Heart right ventricle (tissue), 16 donors: ENCODE results near the gene MRPS6. TPM values are rescaled to one million over a fixed set of nuclear protein-coding genes. Genes with fewer than 3 reads are reported as not detected.

Experiments used
- ATAC-seq, 8 donors: fragments of 200-7000 bp; cut with Tn5 transposase; one replicate each; pipeline ENCODE4 v1.9.1; 2020; ENCODE audit warnings: mild to moderate bottlenecking in 8 of 8, moderate library complexity in 8 of 8, moderate number of reproducible peaks in 1 of 8
- DNase-seq, 2 donors: peaks; one replicate each; pipeline ENCODE4 v3.0.0-alpha.2; 2020
- H3K27ac ChIP-seq, 10 donors: fragments of 200-600 bp; sonication (generic) in 2 of 10; one replicate each; pipeline versions ENCODE4 v1.5.0 to v1.8.0; 2020 to 2022; ENCODE audit warnings: mild to moderate bottlenecking in 3 of 10
- H3K27me3 ChIP-seq, 7 donors: fragments of 200-600 bp; one replicate each; pipeline ENCODE4 v1.8.0; 2021 to 2022; ENCODE audit warnings: mild to moderate bottlenecking in 2 of 7
- H3K36me3 ChIP-seq, 9 donors: fragments of 200-600 bp; sonication (generic) in 1 of 9; one replicate each; pipeline versions ENCODE4 v1.5.0 to v1.8.0; 2020 to 2022; ENCODE audit warnings: mild to moderate bottlenecking in 2 of 9
- H3K4me1 ChIP-seq, 9 donors: fragments of 200-600 bp; sonication (generic) in 1 of 9; one replicate each; pipeline versions ENCODE4 v1.5.0 to v1.8.0; 2020 to 2022; ENCODE audit warnings: mild to moderate bottlenecking in 4 of 9
- H3K4me3 ChIP-seq, 10 donors: fragments of 200-600 bp; sonication (generic) in 2 of 10; one replicate each; pipeline versions ENCODE4 v1.5.0 to v1.8.0; 2020 to 2022; ENCODE audit warnings: mild to moderate bottlenecking in 7 of 10, moderate library complexity in 2 of 10
- H3K9me3 ChIP-seq, 11 donors: fragments of 200-600 bp in 10 of 11; sonication (generic) in 2 of 11; one replicate each; pipeline versions ENCODE4 v1.5.0 to v1.8.0; 2013 to 2022; ENCODE audit warnings: mild to moderate bottlenecking in 2 of 11, control low read depth in 1 of 11, moderate library complexity in 1 of 11
- CTCF ChIP-seq, 9 donors: fragments of 200-600 bp; sonication (generic) in 2 of 9; IDR thresholded peaks; one replicate each; pipeline versions ENCODE4 v1.5.0 to v1.8.0; 2021 to 2022; ENCODE audit warnings: antibody characterized with exemption in 9 of 9, mild to moderate bottlenecking in 5 of 9, moderate library complexity in 1 of 9
- whole genome bisulfite sequencing, 2 donors: extraction: QIAGEN DNeasy Blood & Tissue Kit; methylation state at CpG; one replicate each; pipeline ENCODE4 v1.1.7; 2013; ENCODE audit warnings: inconsistent platforms in 1 of 2; 5-methylcytosine and 5-hydroxymethylcytosine counted together
- intact Hi-C, 10 donors: fragments of 100-400 bp; cut with DNase I; formaldehyde crosslinking; loops; one replicate each; pipeline versions ENCODE4 v1.11.1 to v1.14.2; 2022
- polyA plus RNA-seq, 2 donors: library from polyadenylated mRNA; stranded (reverse); fragments of 200-250 nt; gene quantifications; one replicate each; pipeline ENCODE4 v1.2.3, GENCODE V29; 2013
- total RNA-seq, 10 donors: library from RNA; stranded (reverse); fragmentation: NEBNext Ultra II Directional in 3 of 10; extraction: Animal tissue kit (Norgen Biotek cat#: 25700) in 3 of 10; gene quantifications; one replicate each; pipeline versions ENCODE4 v1.2.1 to v1.2.4, GENCODE V29; 2021 to 2023
- donor health status: Arrhythmogenic right ventricular cardiomyopathy.
- donor health status: ischemic (EF 13 %, LVEDD 7.1; RV severe dilation, severe dysfunction).
- donor health status: healthy with polysubstance abuse.
- donor health status: DM: no; HTN: yes; CAD: no.
- donor health status: DM: no; HTN: no; CAD: no.
- donor health status: ischemic (EF 25% LVEDD 6.9; RV normal size, moderate dysfunction).
- donor health status: ischemic (EF 25% LVEDD 5.7; RV mildly dilated, moderate dysfunction).
- donor health status: healthy.
- donor health status: DM: yes; HTN: yes; CAD: no.
- donor health status: Ischemic cardiomyopathy.
- donor health status: ischemic (EF 35%, LVEDD 5.7; RV mildly dilated, moderate dysfunction).
- donor health status: nonischemic (EF 11% LVEDD 7.7; RV severe dilation, severe dysfunction).
- donor health status: DM: yes; HTN: yes; CAD: no.
- donor health status: PGD.
- donor health status: ischemic (EF 29% LVEDD 5.4; RV normal size, mild dysfunction).
- donor health status: nonischemic (EF 23%, LVEDD 6.1; RV moderate dilation, normal function).

MRPS6 gene
- total and polyA plus RNA-seq, 12 donors, result 32.0 to 68.1 (median 39.8) TPM

- Histone ChIP-seq H3K9me3 (no peaks in the 10 kb centered on the region), H3K27me3 (no peaks in the 10 kb centered on the region), H3K4me3 (no peak overlapping the region), H3K27ac (no peak overlapping the region), H3K4me1 (peaks cover 0 to 13% (median under 1%) of the 10 kb centered on the region in 9 donors), H3K36me3 (no peaks in the 10 kb centered on the region)
- no peak for TF ChIP-seq CTCF (IDR thresholded peaks at IDR 0.05)
- intact Hi-C loops, result no loop called here
- ATAC-seq (no peak), DNase-seq (no peak)
- WGBS, 2 donors, result 93% methylated on average over 7 of the region's 7 CpGs
Observed at GRCh38 chr21:34109075-34109474, 35.7 kb downstream of the MRPS6 start.

- Histone ChIP-seq H3K27me3 (no peaks in the 10 kb centered on the region), H3K4me1 (peaks cover 0 to 16% (median 5%) of the 10 kb centered on the region in 9 donors), H3K9me3 (no peaks in the 10 kb centered on the region), H3K27ac (no peak overlapping the region), H3K36me3 (no peaks in the 10 kb centered on the region), H3K4me3 (no peak overlapping the region)
- ATAC-seq (no peak), DNase-seq (no peak)
- TF ChIP-seq CTCF (IDR thresholded peaks at IDR 0.05), result no peak
- intact Hi-C loops, result no loop called here
- 79% methylated on average over 8 of the region's 8 CpGs for WGBS, 2 donors
Observed at GRCh38 chr21:34110594-34111202, 37.3 kb downstream of the MRPS6 start.

GRCh38 chr21:34112316-34113033, 39.1 kb downstream of the MRPS6 start:
- intact Hi-C loops, result no loop called here
- Histone ChIP-seq H3K36me3 (no peaks in the 10 kb centered on the region), H3K27me3 (no peaks in the 10 kb centered on the region), H3K9me3 (no peaks in the 10 kb centered on the region), H3K4me1 (peaks cover 0 to 16% (median 5%) of the 10 kb centered on the region in 9 donors), H3K4me3 (no peak overlapping the region), H3K27ac (no peak overlapping the region)
- no peak for TF ChIP-seq CTCF (IDR thresholded peaks at IDR 0.05)
- no peak for DNase-seq
- 94 to 97% methylated on average over 6 of the region's 6 CpGs for WGBS, 2 donors
- no peak for ATAC-seq

- DNase-seq (no peak), ATAC-seq (no peak)
- Histone ChIP-seq H3K27me3 (no peaks in the 10 kb centered on the region), H3K36me3 (no peaks in the 10 kb centered on the region), H3K27ac (no peak overlapping the region), H3K4me3 (no peak overlapping the region), H3K4me1 (peaks cover 0 to 16% (median 5%) of the 10 kb centered on the region in 9 donors), H3K9me3 (no peaks in the 10 kb centered on the region)
- WGBS, 2 donors, result 32 to 49% methylated on average over 2 of the region's 2 CpGs
- intact Hi-C loops, result no loop called here
- TF ChIP-seq CTCF (IDR thresholded peaks at IDR 0.05), result no peak
Observed at GRCh38 chr21:34113842-34114241, 40.5 kb downstream of the MRPS6 start.
